Lower leg skin (tissue), 3 donors: ENCODE measurements around the gene SLX9.
"Not testable (repeated sequence)": the region's sequence is repeated elsewhere in the genome, so short reads cannot be mapped to it uniquely, and the experiment has no call there.

ENCODE experiments used
- POLR2A ChIP-seq, 2 donors: fragments of 450-650 bp; IDR thresholded peaks; one replicate each; pipeline ENCODE4 v1.6.1; 2016 to 2017; ENCODE audit warnings: antibody characterized with exemption in 2 of 2, mild to moderate bottlenecking in 1 of 2, moderate library complexity in 1 of 2
- TF ChIP-seq, protein P1 (sequence below), 3 donors: fragments of 450-650 bp; IDR thresholded peaks; one replicate each; pipeline ENCODE4 v1.5.1; 2016; ENCODE audit warnings: antibody characterized with exemption in 3 of 3, mild to moderate bottlenecking in 3 of 3, moderate library complexity in 2 of 3

DNA sequence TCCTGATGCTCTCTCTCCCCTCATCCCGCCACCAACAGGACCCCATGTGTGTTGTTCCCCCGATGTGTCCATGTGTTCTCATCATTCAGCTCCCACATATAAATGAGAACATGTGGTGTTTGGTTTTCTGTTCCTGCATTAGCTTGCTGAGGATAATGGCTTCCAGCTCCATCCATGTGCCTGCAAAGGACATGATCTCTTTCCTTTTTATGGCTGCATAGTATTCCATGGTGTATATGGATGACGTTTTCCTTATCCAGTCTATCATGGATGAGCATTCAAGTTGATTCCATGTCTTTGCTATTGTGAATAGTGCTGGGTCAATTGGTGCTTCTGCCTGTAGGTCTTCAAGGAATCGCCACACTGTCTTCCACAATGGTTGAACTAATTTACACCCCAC lies 84.7 kb downstream of the SLX9 start:
- TF ChIP-seq, protein P1, sequence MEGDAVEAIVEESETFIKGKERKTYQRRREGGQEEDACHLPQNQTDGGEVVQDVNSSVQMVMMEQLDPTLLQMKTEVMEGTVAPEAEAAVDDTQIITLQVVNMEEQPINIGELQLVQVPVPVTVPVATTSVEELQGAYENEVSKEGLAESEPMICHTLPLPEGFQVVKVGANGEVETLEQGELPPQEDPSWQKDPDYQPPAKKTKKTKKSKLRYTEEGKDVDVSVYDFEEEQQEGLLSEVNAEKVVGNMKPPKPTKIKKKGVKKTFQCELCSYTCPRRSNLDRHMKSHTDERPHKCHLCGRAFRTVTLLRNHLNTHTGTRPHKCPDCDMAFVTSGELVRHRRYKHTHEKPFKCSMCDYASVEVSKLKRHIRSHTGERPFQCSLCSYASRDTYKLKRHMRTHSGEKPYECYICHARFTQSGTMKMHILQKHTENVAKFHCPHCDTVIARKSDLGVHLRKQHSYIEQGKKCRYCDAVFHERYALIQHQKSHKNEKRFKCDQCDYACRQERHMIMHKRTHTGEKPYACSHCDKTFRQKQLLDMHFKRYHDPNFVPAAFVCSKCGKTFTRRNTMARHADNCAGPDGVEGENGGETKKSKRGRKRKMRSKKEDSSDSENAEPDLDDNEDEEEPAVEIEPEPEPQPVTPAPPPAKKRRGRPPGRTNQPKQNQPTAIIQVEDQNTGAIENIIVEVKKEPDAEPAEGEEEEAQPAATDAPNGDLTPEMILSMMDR (IDR thresholded peaks at IDR 0.05), result not testable (repeated sequence)
- not testable (repeated sequence) for TF ChIP-seq POLR2A (IDR thresholded peaks at IDR 0.05)
